ENCODE data around the gene ANKMY2. TPM values are rescaled to one million over a fixed set of nuclear protein-coding genes. Genes with fewer than 3 reads are reported as not detected.
"Not testable (repeated sequence)": the region's sequence is repeated elsewhere in the genome, so short reads cannot be mapped to it uniquely, and the experiment has no call there.

The ANKMY2 gene
- total and polyA plus RNA-seq, 4 donors: 9.4 to 22.5 (median 12.9) TPM

GRCh38 chr7:16603633-16604032 is 41.9 kb downstream of the ANKMY2 start:
- H3K36me3 ChIP-seq (ENCODE audit: control insufficient read depth in 1 of 2, insufficient read depth in 2 of 2, low read length in 1 of 2): peaks cover 3 to 8% of the 10 kb centered on the region in 2 donors
- DNase-seq (no peak), ATAC-seq (ENCODE audit: low FRiP score) (no peak)
- intact Hi-C loops (cut with DNase I): loop anchor here in 1 of 2 donors (10.0 kb wide), 1 partner anchor 311 kb away; no protein-coding TSS in a partner anchor
- no peaks in the 10 kb centered on the region for H3K9me3 ChIP-seq (ENCODE audit: control insufficient read depth, low read length)
- H3K4me1 ChIP-seq (ENCODE audit: control insufficient read depth in 1 of 2, insufficient read depth in 2 of 2, low read length in 2 of 2): no peaks in the 10 kb centered on the region
- H3K4me3 ChIP-seq (ENCODE audit: low read length in 2 of 2): no peak overlapping the region
- H3K27ac ChIP-seq (ENCODE audit: low read depth in 1 of 2, low read length in 2 of 2): no peak overlapping the region
- H3K27me3 ChIP-seq (ENCODE audit: control insufficient read depth in 1 of 2, insufficient read depth in 2 of 2, low read length in 1 of 2): no peaks in the 10 kb centered on the region

DNA sequence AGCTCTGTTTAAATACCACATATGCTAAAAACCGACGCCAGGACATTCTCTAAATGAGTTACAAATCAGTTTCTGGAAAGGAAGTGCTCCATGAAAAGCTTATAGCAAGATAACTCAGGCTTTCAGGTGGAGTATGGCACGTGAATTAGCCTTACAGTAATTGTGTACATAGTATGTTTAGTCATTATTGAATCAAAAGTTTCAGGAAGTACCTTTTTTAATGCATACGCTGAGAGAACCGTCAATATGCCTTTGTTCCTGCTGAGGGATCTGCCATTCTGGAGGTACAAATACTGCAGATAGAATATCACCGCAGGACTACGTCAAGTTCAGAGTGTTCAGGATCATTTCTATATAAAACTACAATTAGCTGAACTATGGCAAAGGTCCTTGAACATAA is 45.7 kb downstream of the ANKMY2 start:
- WGBS, 2 donors: 83% methylated on average over 7 of the region's 7 CpGs
- intact Hi-C loops (cut with DNase I): loop anchor here in 1 of 2 donors (10.0 kb wide), 1 partner anchor 315 kb away; no protein-coding TSS in a partner anchor
- no peaks in the 10 kb centered on the region for H3K9me3 ChIP-seq (ENCODE audit: control insufficient read depth, low read length)
- no peak overlapping the region for H3K4me3 ChIP-seq (ENCODE audit: low read length in 2 of 2)
- no peaks in the 10 kb centered on the region for H3K4me1 ChIP-seq (ENCODE audit: control insufficient read depth in 1 of 2, insufficient read depth in 2 of 2, low read length in 2 of 2)
- ATAC-seq (ENCODE audit: low FRiP score): no peak
- DNase-seq: no peak
- H3K27ac ChIP-seq (ENCODE audit: low read depth in 1 of 2, low read length in 2 of 2): no peak overlapping the region
- peaks cover 3 to 8% of the 10 kb centered on the region in 2 donors for H3K36me3 ChIP-seq (ENCODE audit: control insufficient read depth in 1 of 2, insufficient read depth in 2 of 2, low read length in 1 of 2)
- no peaks in the 10 kb centered on the region for H3K27me3 ChIP-seq (ENCODE audit: control insufficient read depth in 1 of 2, insufficient read depth in 2 of 2, low read length in 1 of 2)

DNA sequence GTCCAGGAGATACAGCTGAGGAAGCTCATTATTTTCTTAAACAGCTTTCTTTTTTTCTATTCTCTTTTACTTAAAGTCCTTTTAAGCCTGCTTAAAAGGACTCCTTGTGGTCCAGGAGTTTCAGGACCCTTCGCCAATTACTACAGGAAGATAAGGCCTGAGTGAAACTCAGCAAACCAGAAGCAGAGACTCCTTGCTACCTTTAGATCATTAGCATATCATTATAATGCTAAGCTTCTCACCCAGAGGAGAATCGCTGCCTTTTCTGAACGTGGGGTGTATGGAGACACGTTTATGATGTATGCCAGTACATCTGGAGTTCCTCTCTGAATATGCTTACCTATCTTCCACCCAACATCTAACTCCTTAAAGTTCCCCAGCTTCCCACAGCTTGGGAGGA is 47.5 kb downstream of the ANKMY2 start:
- intact Hi-C loops (cut with DNase I): no loop called here
- Histone ChIP-seq H3K36me3 (ENCODE audit: control insufficient read depth in 1 of 2, insufficient read depth in 2 of 2, low read length in 1 of 2) (peaks cover 3% of the 10 kb centered on the region in 2 donors), H3K27ac (ENCODE audit: low read depth in 1 of 2, low read length in 2 of 2) (no peak overlapping the region), H3K4me3 (ENCODE audit: low read length in 2 of 2) (no peak overlapping the region), H3K27me3 (ENCODE audit: control insufficient read depth in 1 of 2, insufficient read depth in 2 of 2, low read length in 1 of 2) (no peaks in the 10 kb centered on the region), H3K4me1 (ENCODE audit: control insufficient read depth in 1 of 2, insufficient read depth in 2 of 2, low read length in 2 of 2) (no peaks in the 10 kb centered on the region), H3K9me3 (ENCODE audit: control insufficient read depth, low read length) (no peaks in the 10 kb centered on the region)
- ATAC-seq (ENCODE audit: low FRiP score) (no peak), DNase-seq (no peak)
- WGBS, 2 donors: 56 to 66% methylated on average over 4 of the region's 4 CpGs

GRCh38 chr7:16595596-16595995 is 50.0 kb downstream of the ANKMY2 start:
- DNase-seq; H3K27ac ChIP-seq (ENCODE audit: low read depth in 1 of 2, low read length in 2 of 2); H3K4me3 ChIP-seq (ENCODE audit: low read length in 2 of 2); H3K4me1 ChIP-seq (ENCODE audit: control insufficient read depth in 1 of 2, insufficient read depth in 2 of 2, low read length in 2 of 2); intact Hi-C loops (cut with DNase I); H3K36me3 ChIP-seq (ENCODE audit: control insufficient read depth in 1 of 2, insufficient read depth in 2 of 2, low read length in 1 of 2); H3K9me3 ChIP-seq (ENCODE audit: control insufficient read depth, low read length); H3K27me3 ChIP-seq (ENCODE audit: control insufficient read depth in 1 of 2, insufficient read depth in 2 of 2, low read length in 1 of 2); ATAC-seq (ENCODE audit: low FRiP score): not testable (repeated sequence)
- WGBS, 2 donors: 71 to 79% methylated on average over 4 of the region's 4 CpGs

DNA sequence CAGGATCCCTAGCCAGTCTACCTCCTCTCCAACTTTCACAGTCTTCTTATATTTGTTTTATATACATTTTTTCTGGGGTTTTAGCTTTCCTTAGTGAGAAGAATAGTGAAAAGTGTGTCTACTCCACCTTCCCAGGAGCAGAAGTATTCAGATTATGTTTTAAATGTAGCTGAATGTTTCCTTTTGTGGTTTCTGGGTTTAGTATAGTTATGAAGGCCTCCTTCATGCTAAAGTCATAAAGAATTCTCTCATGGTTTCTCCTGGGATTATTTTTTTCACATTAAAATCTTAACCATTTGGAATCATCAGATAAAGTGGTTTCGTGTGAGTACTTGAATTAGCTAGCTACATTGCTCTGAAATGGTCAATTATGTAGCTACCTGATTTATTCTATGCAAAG is 50.9 kb downstream of the ANKMY2 start:
- Histone ChIP-seq H3K27me3 (ENCODE audit: control insufficient read depth in 1 of 2, insufficient read depth in 2 of 2, low read length in 1 of 2) (no peaks in the 10 kb centered on the region), H3K27ac (ENCODE audit: low read depth in 1 of 2, low read length in 2 of 2) (no peak overlapping the region), H3K9me3 (ENCODE audit: control insufficient read depth, low read length) (no peaks in the 10 kb centered on the region), H3K4me3 (ENCODE audit: low read length in 2 of 2) (no peak overlapping the region), H3K4me1 (ENCODE audit: control insufficient read depth in 1 of 2, insufficient read depth in 2 of 2, low read length in 2 of 2) (no peaks in the 10 kb centered on the region), H3K36me3 (ENCODE audit: control insufficient read depth in 1 of 2, insufficient read depth in 2 of 2, low read length in 1 of 2) (no peaks in the 10 kb centered on the region)
- DNase-seq (no peak), ATAC-seq (ENCODE audit: low FRiP score) (no peak)
- intact Hi-C loops (cut with DNase I): no loop called here
- 79 to 91% methylated on average over 1 of the region's 1 CpG for WGBS, 2 donors

DNA sequence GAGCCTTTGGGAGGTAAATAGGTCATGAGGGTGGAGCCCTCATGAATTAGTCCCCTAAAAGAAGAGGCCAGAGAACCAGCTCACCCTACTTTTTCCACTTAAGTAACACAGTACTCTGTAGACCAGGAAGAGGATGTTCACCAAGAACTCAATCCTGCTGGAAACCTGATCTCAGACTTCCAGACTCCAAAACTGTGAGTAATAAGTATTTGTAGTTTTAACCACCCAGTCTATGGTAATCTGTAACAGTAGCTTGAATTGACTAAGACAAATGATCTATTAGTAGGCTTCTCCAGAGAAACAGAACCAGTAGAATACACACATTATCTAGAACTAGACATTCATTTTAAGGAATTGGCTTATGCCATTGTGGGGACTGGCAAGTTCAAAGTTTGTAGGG is 51.5 kb downstream of the ANKMY2 start:
- no peak overlapping the region for H3K27ac ChIP-seq (ENCODE audit: low read depth in 1 of 2, low read length in 2 of 2)
- intact Hi-C loops (cut with DNase I): no loop called here
- ATAC-seq (ENCODE audit: low FRiP score) (no peak), DNase-seq (no peak)
- no peaks in the 10 kb centered on the region for H3K27me3 ChIP-seq (ENCODE audit: control insufficient read depth in 1 of 2, insufficient read depth in 2 of 2, low read length in 1 of 2)
- no peaks in the 10 kb centered on the region for H3K36me3 ChIP-seq (ENCODE audit: control insufficient read depth in 1 of 2, insufficient read depth in 2 of 2, low read length in 1 of 2)
- H3K4me3 ChIP-seq (ENCODE audit: low read length in 2 of 2): no peak overlapping the region
- no peaks in the 10 kb centered on the region for H3K4me1 ChIP-seq (ENCODE audit: control insufficient read depth in 1 of 2, insufficient read depth in 2 of 2, low read length in 2 of 2)
- H3K9me3 ChIP-seq (ENCODE audit: control insufficient read depth, low read length): no peaks in the 10 kb centered on the region

- Histone ChIP-seq H3K4me1 (ENCODE audit: control insufficient read depth in 1 of 2, insufficient read depth in 2 of 2, low read length in 2 of 2) (no peaks in the 10 kb centered on the region), H3K27me3 (ENCODE audit: control insufficient read depth in 1 of 2, insufficient read depth in 2 of 2, low read length in 1 of 2) (no peaks in the 10 kb centered on the region), H3K27ac (ENCODE audit: low read depth in 1 of 2, low read length in 2 of 2) (no peak overlapping the region), H3K36me3 (ENCODE audit: control insufficient read depth in 1 of 2, insufficient read depth in 2 of 2, low read length in 1 of 2) (no peaks in the 10 kb centered on the region), H3K4me3 (ENCODE audit: low read length in 2 of 2) (no peak overlapping the region), H3K9me3 (ENCODE audit: control insufficient read depth, low read length) (no peaks in the 10 kb centered on the region)
- intact Hi-C loops (cut with DNase I): no loop called here
- WGBS, 2 donors: 94 to 96% methylated on average over 3 of the region's 3 CpGs
- no peak for DNase-seq
- no peak for ATAC-seq (ENCODE audit: low FRiP score)
Measured at GRCh38 chr7:16592395-16592794, 53.2 kb downstream of the ANKMY2 start.

DNA sequence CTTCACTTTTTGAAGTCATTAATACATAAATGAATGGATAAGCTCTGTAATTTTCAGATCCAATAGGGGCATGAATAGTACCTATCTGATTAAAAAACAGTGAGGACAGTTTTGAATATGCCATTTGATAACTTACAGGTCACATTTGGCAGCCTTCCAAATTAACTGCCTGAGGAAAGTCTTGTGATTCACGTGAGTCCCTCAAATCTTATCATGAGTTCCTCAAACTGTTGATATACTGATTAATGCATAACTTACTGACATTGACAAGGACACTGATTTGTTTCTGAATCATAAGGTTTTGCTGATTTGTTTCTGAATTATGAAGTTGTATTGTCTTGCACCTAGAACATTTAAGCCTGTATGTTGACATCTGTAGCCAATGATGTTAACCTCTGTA is 55.1 kb downstream of the ANKMY2 start:
- Histone ChIP-seq H3K9me3 (ENCODE audit: control insufficient read depth, low read length) (no peaks in the 10 kb centered on the region), H3K27ac (ENCODE audit: low read depth in 1 of 2, low read length in 2 of 2) (no peak overlapping the region), H3K27me3 (ENCODE audit: control insufficient read depth in 1 of 2, insufficient read depth in 2 of 2, low read length in 1 of 2) (no peaks in the 10 kb centered on the region), H3K36me3 (ENCODE audit: control insufficient read depth in 1 of 2, insufficient read depth in 2 of 2, low read length in 1 of 2) (no peaks in the 10 kb centered on the region), H3K4me1 (ENCODE audit: control insufficient read depth in 1 of 2, insufficient read depth in 2 of 2, low read length in 2 of 2) (no peaks in the 10 kb centered on the region), H3K4me3 (ENCODE audit: low read length in 2 of 2) (no peak overlapping the region)
- intact Hi-C loops (cut with DNase I): no loop called here
- ATAC-seq (ENCODE audit: low FRiP score) (no peak), DNase-seq (no peak)
- 21 to 24% methylated on average over 1 of the region's 1 CpG for WGBS, 2 donors

- Histone ChIP-seq H3K36me3 (ENCODE audit: control insufficient read depth in 1 of 2, insufficient read depth in 2 of 2, low read length in 1 of 2) (no peaks in the 10 kb centered on the region), H3K4me3 (ENCODE audit: low read length in 2 of 2) (no peak overlapping the region), H3K27ac (ENCODE audit: low read depth in 1 of 2, low read length in 2 of 2) (no peak overlapping the region), H3K27me3 (ENCODE audit: control insufficient read depth in 1 of 2, insufficient read depth in 2 of 2, low read length in 1 of 2) (no peaks in the 10 kb centered on the region), H3K4me1 (ENCODE audit: control insufficient read depth in 1 of 2, insufficient read depth in 2 of 2, low read length in 2 of 2) (no peaks in the 10 kb centered on the region), H3K9me3 (ENCODE audit: control insufficient read depth, low read length) (no peaks in the 10 kb centered on the region)
- DNase-seq: no peak
- ATAC-seq (ENCODE audit: low FRiP score): no peak
- 11 to 17% methylated on average over 2 of the region's 2 CpGs for WGBS, 2 donors
- intact Hi-C loops (cut with DNase I): no loop called here
Measured at GRCh38 chr7:16589881-16590280, 55.7 kb downstream of the ANKMY2 start.
